Measurements from ENCODE around the gene XYLT1. TPM values are rescaled to one million over a fixed set of nuclear protein-coding genes. Genes with fewer than 3 reads are reported as not detected.

XYLT1 gene
- total and polyA plus RNA-seq, 9 of the 15 experiments (the other 6 are each of a cell fraction or from before 2014, with no cell fraction given), result 0.03 to 0.09 (median 0.08) TPM; not detected in 6

- no peak for TF ChIP-seq CREB3L1 (IDR thresholded peaks at IDR 0.05; ENCODE audit: borderline replicate concordance, low read depth)
- TF ChIP-seq ARNT (IDR thresholded peaks at IDR 0.05), result peak in 1 of 2 experiments; percentile 75; a peak in 1 of 4 replicates
- TF ChIP-seq CREB3 (tag; conservative IDR thresholded peaks at IDR 0.05; ENCODE audit: low read depth), result no peak
- TF ChIP-seq SIX5 (IDR thresholded peaks at IDR 0.05; ENCODE audit: borderline replicate concordance in 1 of 2, insufficient read depth in 1 of 2, low read depth in 1 of 2, low read length in 2 of 2), result peak; percentile 74 to 78
- TF ChIP-seq EHMT2 (IDR thresholded peaks at IDR 0.05), result peak; percentile 23; the same call in 1 of the 2 replicates
- no peak for TF ChIP-seq RCOR1 (IDR thresholded peaks at IDR 0.05; ENCODE audit: borderline replicate concordance in 1 of 2, low read depth in 2 of 2, low read length in 2 of 2)
- no peak for TF ChIP-seq KDM2B (CRISPR knock-in tag; IDR thresholded peaks at IDR 0.05)
- TF ChIP-seq JUND (IDR thresholded peaks at IDR 0.05; ENCODE audit: borderline replicate concordance, low read depth, low read length), result peak; percentile 36; the same call in 1 of the 2 replicates
- peak; percentile 47; the same call in 1 of the 3 replicates for TF ChIP-seq JUND (tag; IDR thresholded peaks at IDR 0.05; ENCODE audit: borderline replicate concordance, low read depth, low read length)
- no peak for TF ChIP-seq CBX1 (IDR thresholded peaks at IDR 0.05; ENCODE audit: low read depth)
- TF ChIP-seq RAD51 (IDR thresholded peaks at IDR 0.05; ENCODE audit: borderline replicate concordance, low read depth), result peak; percentile 94
- peak; percentile 6 for TF ChIP-seq FOS (IDR thresholded peaks at IDR 0.05; ENCODE audit: extremely low read depth, insufficient read length)
These were observed 369.1 kb downstream of the XYLT1 start (continued) for GRCh38 chr16:17101646-17102045.

All from K562 (cell line).